Muscle layer of duodenum (tissue), 2 donors: ENCODE measurements around the gene ONECUT1.
"Not testable (repeated sequence)": the region's sequence is repeated elsewhere in the genome, so short reads cannot be mapped to it uniquely, and the experiment has no call there.

ENCODE experiments used
- H3K27ac ChIP-seq: one replicate; pipeline ENCODE4 v1.7.0; 2013; ENCODE audit warnings: mild to moderate bottlenecking, low read length
- H3K27me3 ChIP-seq: one replicate; pipeline ENCODE4 v1.7.0; 2013; ENCODE audit warnings: low read depth, mild to moderate bottlenecking, control low read depth, low read length
- H3K36me3 ChIP-seq, 2 donors: one replicate each; pipeline ENCODE4 v1.7.0; 2013; ENCODE audit warnings: low read length in 2 of 2, control low read depth in 1 of 2, mild to moderate bottlenecking in 1 of 2; ENCODE audit not compliant: insufficient read depth in 2 of 2, control insufficient read depth in 1 of 2
- H3K4me1 ChIP-seq, 2 donors: one replicate each; pipeline ENCODE4 v1.7.0; 2013; ENCODE audit warnings: low read length in 2 of 2, mild to moderate bottlenecking in 2 of 2, control low read depth in 1 of 2, moderate library complexity in 1 of 2; ENCODE audit not compliant: insufficient read depth in 2 of 2, control insufficient read depth in 1 of 2
- H3K4me3 ChIP-seq, 2 donors: one replicate each; pipeline ENCODE4 v1.7.0; 2013; ENCODE audit warnings: low read length in 2 of 2, low read depth in 1 of 2, mild to moderate bottlenecking in 1 of 2
- H3K9me3 ChIP-seq, 2 donors: one replicate each; pipeline ENCODE4 v1.7.0; 2013; ENCODE audit warnings: low read length in 2 of 2, control low read depth in 1 of 2, mild to moderate bottlenecking in 1 of 2; ENCODE audit not compliant: control insufficient read depth in 1 of 2
- donor health status: healthy.

The ONECUT1 gene

GRCh38 chr15:52790169-52790708 is at the start of gene ONECUT1:
ONECUT1 (minus strand) TSS chr15:52790336; CDS start chr15:52789884, 452 bp downstream.
- Histone ChIP-seq H3K27ac (no peak within 1 kb of the TSS), H3K4me1 (peaks cover 0 to 47% of the 10 kb centered on the region in 2 donors), H3K36me3 (no peaks in the 10 kb centered on the region), H3K4me3 (peak within 1 kb of the TSS; percentile 33 to 71), H3K27me3 (peaks cover 60% of the 10 kb centered on the region), H3K9me3 (no peaks in the 10 kb centered on the region)

- Histone ChIP-seq H3K36me3 (no peaks in the 10 kb centered on the region), H3K27ac (no peak overlapping the region), H3K4me1 (no peaks in the 10 kb centered on the region), H3K9me3 (peaks cover 0 to 3% of the 10 kb centered on the region in 2 donors), H3K27me3 (no peaks in the 10 kb centered on the region), H3K4me3 (no peak overlapping the region)
Measured at GRCh38 chr15:52834379-52834778, 44.2 kb upstream of the ONECUT1 start.

GRCh38 chr15:52824169-52824942 is 34.2 kb upstream of the ONECUT1 start:
- not testable (repeated sequence) for H3K4me1 ChIP-seq, H3K27ac ChIP-seq, H3K27me3 ChIP-seq, H3K36me3 ChIP-seq, H3K9me3 ChIP-seq, H3K4me3 ChIP-seq

DNA sequence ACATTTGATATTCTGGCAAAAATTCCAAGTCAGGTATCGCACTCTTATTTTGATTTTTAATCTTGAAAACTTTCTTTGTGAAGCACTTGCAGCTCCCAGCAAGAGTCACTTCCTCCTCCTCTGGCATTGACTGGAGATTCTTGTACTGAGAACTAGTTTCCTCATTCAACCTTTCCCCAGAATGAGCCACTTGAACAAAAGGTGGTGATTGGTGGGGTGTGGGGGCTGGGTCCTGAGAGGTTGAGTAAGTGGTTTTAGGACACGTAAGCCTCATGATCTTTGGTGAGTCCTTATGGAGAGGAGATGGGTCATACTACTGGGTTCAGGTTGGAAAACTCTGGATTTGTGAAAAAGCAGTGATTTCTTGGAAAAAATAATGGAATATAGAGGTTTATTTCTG is 32.3 kb upstream of the ONECUT1 start:
- Histone ChIP-seq H3K27ac (no peak overlapping the region), H3K36me3 (no peaks in the 10 kb centered on the region), H3K4me1 (no peaks in the 10 kb centered on the region), H3K27me3 (peaks cover 5% of the 10 kb centered on the region), H3K4me3 (no peak overlapping the region), H3K9me3 (no peaks in the 10 kb centered on the region)

DNA sequence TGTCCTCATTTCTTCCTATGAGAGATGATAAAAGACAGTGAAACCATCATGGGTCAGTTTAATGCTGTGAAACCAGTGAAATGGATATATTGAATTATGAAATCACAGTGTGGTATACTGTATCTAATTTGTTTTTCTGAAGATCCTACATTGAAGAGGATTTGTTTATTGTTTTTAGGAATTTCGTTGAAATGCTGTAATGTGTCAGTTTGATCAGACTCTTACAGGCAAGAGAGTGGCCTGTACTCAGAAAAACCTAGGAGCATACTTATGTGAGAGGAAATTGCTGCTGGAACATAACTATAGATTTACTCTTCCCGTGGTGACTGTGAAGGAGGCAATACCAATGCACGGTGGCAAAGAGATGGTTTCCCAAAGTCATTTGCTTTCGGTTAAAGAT is 29.1 kb upstream of the ONECUT1 start:
- no peaks in the 10 kb centered on the region for H3K4me1 ChIP-seq
- H3K27ac ChIP-seq, result no peak overlapping the region
- peaks cover 0 to 2% of the 10 kb centered on the region in 2 donors for H3K9me3 ChIP-seq
- H3K36me3 ChIP-seq, result no peaks in the 10 kb centered on the region
- H3K4me3 ChIP-seq, result no peak overlapping the region
- H3K27me3 ChIP-seq, result peaks cover 5% of the 10 kb centered on the region

- H3K27me3 ChIP-seq, H3K4me1 ChIP-seq, H3K4me3 ChIP-seq, H3K9me3 ChIP-seq, H3K27ac ChIP-seq, H3K36me3 ChIP-seq: not testable (repeated sequence)
Measured at GRCh38 chr15:52815899-52816298, 25.8 kb upstream of the ONECUT1 start.

GRCh38 chr15:52808996-52809395 is 18.9 kb upstream of the ONECUT1 start:
- no peak overlapping the region for H3K27ac ChIP-seq
- H3K36me3 ChIP-seq, result no peaks in the 10 kb centered on the region
- peaks cover 0 to 23% of the 10 kb centered on the region in 2 donors for H3K4me1 ChIP-seq
- peaks cover 33% of the 10 kb centered on the region for H3K27me3 ChIP-seq
- H3K9me3 ChIP-seq, result no peaks in the 10 kb centered on the region
- no peak overlapping the region for H3K4me3 ChIP-seq

- Histone ChIP-seq H3K27ac (no peak overlapping the region), H3K36me3 (no peaks in the 10 kb centered on the region), H3K4me3 (no peak overlapping the region), H3K27me3 (peaks cover 38% of the 10 kb centered on the region), H3K9me3 (no peaks in the 10 kb centered on the region), H3K4me1 (peaks cover 2 to 29% of the 10 kb centered on the region in 2 donors)
Measured at GRCh38 chr15:52808441-52808840, 18.3 kb upstream of the ONECUT1 start.

- Histone ChIP-seq H3K36me3 (no peaks in the 10 kb centered on the region), H3K27ac (no peak overlapping the region), H3K27me3 (peaks cover 60% of the 10 kb centered on the region), H3K9me3 (no peaks in the 10 kb centered on the region), H3K4me1 (peaks cover 5 to 29% of the 10 kb centered on the region in 2 donors), H3K4me3 (peak overlapping the region in 1 of 2 donors; percentile 60)
Measured at GRCh38 chr15:52806284-52806655, 16.1 kb upstream of the ONECUT1 start.

DNA sequence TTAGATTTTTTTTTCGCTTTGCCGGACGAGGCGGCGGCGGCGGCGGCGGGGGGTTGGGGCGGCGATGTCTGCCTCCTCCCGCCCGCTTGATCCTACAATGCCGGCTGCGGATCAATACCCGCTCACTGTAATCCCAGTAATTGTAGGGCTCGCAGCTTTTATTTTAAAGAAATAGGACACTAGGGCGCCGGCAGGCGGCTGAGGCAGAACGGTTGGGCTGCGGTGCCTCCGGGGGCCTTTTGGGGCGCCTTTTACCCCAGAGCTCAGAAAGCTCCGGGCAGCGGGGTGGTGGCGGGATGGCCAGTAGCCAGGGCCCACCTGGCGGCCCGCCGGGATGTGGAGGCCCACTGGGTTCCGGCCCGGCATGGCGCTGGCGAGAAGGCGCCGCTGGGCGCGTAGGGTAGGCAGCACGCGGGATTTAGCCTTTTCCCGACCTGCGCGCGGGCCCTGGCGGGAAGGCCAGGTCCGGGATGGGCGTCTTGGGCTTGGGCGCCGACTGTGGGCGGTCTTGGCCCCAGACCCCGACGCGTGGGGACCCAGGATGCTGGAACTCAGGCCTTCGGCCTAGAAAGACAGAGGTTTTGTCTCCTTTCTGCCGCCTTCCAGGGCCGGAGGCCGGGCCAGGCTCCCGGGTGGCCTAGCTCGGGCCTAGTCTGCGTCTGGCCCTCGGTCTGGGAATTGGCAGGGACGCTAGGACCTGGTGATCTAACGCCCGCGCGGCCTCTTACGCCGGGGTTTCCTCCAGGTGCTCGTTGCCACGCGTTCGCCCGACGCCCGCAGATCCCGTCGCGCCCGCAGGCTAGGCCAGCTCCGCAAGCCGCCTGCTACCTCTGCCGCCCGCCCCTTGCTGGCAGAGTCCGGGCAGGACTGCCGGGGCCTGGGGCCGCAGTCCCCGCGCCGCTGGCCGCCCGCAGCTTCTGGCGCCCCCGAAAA is 15.5 kb upstream of the ONECUT1 start:
- H3K27ac ChIP-seq, result no peak overlapping the region
- no peaks in the 10 kb centered on the region for H3K36me3 ChIP-seq
- H3K4me3 ChIP-seq, result peak overlapping the region in 1 of 2 donors; percentile 60
- H3K4me1 ChIP-seq, result peaks cover 5 to 30% of the 10 kb centered on the region in 2 donors
- H3K27me3 ChIP-seq, result peaks cover 66% of the 10 kb centered on the region
- no peaks in the 10 kb centered on the region for H3K9me3 ChIP-seq

DNA sequence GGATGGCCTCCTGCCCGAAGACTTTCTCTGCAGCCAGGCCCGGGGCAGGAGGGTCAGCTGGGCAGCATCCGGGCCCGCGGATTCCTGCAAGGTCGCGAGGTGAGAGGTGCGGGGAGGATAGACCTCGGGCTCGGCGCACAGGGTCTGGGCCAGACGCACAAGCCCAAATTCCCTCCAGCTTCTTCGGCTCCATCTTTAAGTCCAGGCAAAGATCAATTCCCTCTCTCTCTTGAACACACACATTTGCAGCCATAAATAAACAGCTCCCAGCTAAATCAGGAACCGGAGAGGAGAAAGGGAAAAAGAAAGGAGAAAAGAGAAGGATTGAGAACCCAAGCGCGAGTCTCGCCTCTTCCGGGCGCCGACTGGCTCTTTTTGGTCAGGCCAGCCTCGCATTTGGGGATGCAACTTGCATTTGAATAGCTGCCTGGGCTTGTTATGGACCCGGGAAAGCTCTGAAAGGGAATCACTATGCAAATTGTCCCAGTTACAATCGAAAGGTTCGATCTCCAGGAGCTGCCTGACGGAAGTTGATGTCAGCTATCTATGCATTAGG is 14.5 kb upstream of the ONECUT1 start:
- H3K4me3 ChIP-seq, result peak overlapping the region; percentile 60 to 65
- peaks cover 76% of the 10 kb centered on the region for H3K27me3 ChIP-seq
- peaks cover 9 to 33% of the 10 kb centered on the region in 2 donors for H3K4me1 ChIP-seq
- H3K36me3 ChIP-seq, result no peaks in the 10 kb centered on the region
- no peaks in the 10 kb centered on the region for H3K9me3 ChIP-seq
- H3K27ac ChIP-seq, result no peak overlapping the region
